Measurements from ENCODE around the gene LMF1. TPM values are rescaled to one million over a fixed set of nuclear protein-coding genes. Genes with fewer than 3 reads are reported as not detected.
"Not testable (repeated sequence)": the region's sequence is repeated elsewhere in the genome, so short reads cannot be mapped to it uniquely, and the experiment has no call there.

LMF1 gene
- total and polyA plus RNA-seq, 2 experiments from 2014 or later: 18.8 to 41.6 TPM

DNA sequence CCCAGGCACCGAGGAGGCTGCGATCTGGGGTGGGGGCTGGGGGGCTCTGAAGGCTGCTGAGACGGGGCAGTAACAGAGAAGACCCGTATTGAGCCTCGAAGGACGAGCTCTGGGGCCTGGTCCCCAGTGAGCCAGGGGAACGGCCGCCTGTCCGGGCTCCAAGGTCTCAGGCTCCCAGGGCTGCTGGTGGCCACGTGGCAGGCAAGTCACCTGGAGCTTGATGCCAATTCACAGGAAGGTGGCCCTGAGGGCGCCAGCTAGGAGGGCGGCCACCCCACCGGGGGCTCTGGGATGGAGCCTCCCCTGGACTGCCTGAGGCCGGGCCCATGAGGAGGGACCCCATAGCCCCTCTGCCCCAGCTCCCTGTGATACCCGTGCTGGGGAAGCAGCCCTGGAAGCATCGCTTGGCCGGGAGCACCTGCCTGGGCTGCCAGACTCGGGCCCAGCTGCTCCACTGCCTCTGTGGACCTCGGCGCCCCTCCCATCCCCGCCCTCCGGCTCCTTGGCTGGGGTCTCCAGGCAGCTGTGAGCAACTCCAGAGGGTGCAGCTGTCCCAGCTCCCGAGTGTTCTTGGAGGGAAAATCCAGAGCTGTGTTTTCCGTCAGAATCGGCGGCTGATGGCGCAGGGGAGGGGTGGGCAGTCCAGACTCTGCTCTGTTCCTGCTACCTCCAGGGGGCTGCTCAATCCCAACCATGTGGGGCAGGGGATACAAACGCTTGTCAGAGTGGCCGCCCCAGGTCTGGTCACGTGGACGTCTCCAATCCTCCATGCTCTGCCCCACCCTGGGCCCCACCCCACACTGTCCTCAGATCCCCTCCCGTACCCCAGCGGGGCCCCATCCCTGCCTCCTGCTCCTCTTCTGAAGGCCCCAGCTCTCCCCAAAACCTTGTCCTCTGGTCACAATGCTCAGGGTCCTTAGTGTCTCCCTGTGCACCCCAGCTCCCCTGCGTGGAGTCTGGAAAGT, 103.1 kb downstream of the LMF1 start:
- TF ChIP-seq, protein P1, sequence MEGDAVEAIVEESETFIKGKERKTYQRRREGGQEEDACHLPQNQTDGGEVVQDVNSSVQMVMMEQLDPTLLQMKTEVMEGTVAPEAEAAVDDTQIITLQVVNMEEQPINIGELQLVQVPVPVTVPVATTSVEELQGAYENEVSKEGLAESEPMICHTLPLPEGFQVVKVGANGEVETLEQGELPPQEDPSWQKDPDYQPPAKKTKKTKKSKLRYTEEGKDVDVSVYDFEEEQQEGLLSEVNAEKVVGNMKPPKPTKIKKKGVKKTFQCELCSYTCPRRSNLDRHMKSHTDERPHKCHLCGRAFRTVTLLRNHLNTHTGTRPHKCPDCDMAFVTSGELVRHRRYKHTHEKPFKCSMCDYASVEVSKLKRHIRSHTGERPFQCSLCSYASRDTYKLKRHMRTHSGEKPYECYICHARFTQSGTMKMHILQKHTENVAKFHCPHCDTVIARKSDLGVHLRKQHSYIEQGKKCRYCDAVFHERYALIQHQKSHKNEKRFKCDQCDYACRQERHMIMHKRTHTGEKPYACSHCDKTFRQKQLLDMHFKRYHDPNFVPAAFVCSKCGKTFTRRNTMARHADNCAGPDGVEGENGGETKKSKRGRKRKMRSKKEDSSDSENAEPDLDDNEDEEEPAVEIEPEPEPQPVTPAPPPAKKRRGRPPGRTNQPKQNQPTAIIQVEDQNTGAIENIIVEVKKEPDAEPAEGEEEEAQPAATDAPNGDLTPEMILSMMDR (IDR thresholded peaks at IDR 0.05; ENCODE audit: low read depth, low read length): no peak
- no peaks in the 10 kb centered on the region for H3K36me3 ChIP-seq
- no peaks in the 10 kb centered on the region for H3K27me3 ChIP-seq
- H3K4me3 ChIP-seq: no peak overlapping the region
- no peak overlapping the region for H3K27ac ChIP-seq
- DNase-seq (ENCODE audit: low read depth in 1 of 2, low spot score in 1 of 2): no peak
- H3K9me3 ChIP-seq (ENCODE audit: low read depth): no peaks in the 10 kb centered on the region
- H3K4me1 ChIP-seq (ENCODE audit: low read depth): no peaks in the 10 kb centered on the region

DNA sequence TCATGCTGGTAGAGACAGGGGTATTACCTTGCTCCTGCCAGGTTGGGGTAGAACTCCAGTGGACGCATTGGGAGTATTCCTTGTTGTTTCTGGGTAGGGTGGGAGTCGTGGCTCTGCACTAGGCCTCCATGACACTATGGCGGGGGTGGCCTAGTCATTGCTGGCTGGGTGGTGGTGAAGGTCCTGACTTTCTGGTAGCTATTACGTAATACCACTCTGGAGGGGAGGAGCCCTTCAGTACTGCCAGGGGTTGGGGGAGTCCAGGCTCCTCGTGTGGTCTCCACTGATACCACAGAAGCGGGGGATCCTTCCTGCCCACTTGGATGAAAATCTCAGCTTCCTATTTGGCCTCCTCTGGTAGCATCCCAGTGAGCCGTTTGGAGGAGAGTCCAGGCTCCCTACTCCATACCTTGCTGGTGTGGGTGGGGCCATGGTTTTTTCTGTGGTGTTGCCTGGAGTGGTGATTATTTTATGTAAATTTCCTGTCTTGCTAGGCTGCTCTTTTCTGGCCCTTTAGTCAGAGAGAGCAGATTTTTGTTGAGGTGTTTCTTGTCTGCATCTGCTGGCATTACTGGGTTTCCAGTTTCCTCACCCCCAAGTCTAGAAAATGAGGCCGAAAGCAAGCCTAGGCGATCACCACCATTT, 104.4 kb downstream of the LMF1 start:
- TF ChIP-seq, protein P1 (IDR thresholded peaks at IDR 0.05; ENCODE audit: low read depth, low read length): no peak
- Histone ChIP-seq H3K27ac (no peak overlapping the region), H3K9me3 (ENCODE audit: low read depth) (no peaks in the 10 kb centered on the region), H3K36me3 (no peaks in the 10 kb centered on the region), H3K27me3 (no peaks in the 10 kb centered on the region), H3K4me3 (no peak overlapping the region), H3K4me1 (ENCODE audit: low read depth) (no peaks in the 10 kb centered on the region)
- DNase-seq (ENCODE audit: low read depth in 1 of 2, low spot score in 1 of 2): no peak

- DNase-seq (ENCODE audit: low read depth in 1 of 2, low spot score in 1 of 2): no peak
- Histone ChIP-seq H3K4me1 (ENCODE audit: low read depth) (no peaks in the 10 kb centered on the region), H3K27me3 (no peaks in the 10 kb centered on the region), H3K9me3 (ENCODE audit: low read depth) (no peaks in the 10 kb centered on the region), H3K36me3 (no peaks in the 10 kb centered on the region), H3K27ac (no peak overlapping the region), H3K4me3 (no peak overlapping the region)
- TF ChIP-seq, protein P1 (IDR thresholded peaks at IDR 0.05; ENCODE audit: low read depth, low read length): no peak
These were observed 105.8 kb downstream of the LMF1 start for GRCh38 chr16:865026-865425.

DNA sequence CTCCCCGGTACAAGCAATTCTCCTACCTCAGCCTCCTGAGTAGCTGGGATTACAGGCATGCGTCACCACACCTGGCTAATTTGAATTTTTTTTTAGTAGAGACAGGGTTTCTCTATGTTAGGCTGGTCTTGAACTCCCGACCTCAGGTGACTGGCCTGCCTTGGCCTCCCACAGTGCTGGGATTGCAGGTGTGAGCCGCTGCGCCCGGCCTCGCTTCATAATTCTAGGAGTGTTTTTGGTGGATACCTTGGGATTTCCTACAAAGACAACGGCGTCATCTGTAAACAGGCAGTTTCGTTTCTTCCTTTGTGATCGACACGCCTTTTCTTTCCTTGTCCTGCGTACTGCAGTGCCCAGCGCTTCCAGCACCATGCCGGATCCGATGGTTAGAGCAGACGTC, 109.3 kb downstream of the LMF1 start:
- H3K27me3 ChIP-seq: no peaks in the 10 kb centered on the region
- TF ChIP-seq, protein P1 (IDR thresholded peaks at IDR 0.05; ENCODE audit: low read depth, low read length): no peak
- no peak overlapping the region for H3K27ac ChIP-seq
- no peaks in the 10 kb centered on the region for H3K36me3 ChIP-seq
- no peak overlapping the region for H3K4me3 ChIP-seq
- DNase-seq (ENCODE audit: low read depth in 1 of 2, low spot score in 1 of 2): no peak
- H3K4me1 ChIP-seq (ENCODE audit: low read depth): no peaks in the 10 kb centered on the region
- H3K9me3 ChIP-seq (ENCODE audit: low read depth): no peaks in the 10 kb centered on the region

GRCh38 chr16:860891-861290, 109.9 kb downstream of the LMF1 start:
- H3K27ac ChIP-seq: no peak overlapping the region
- DNase-seq (ENCODE audit: low read depth in 1 of 2, low spot score in 1 of 2): no peak

GRCh38 chr16:858971-859370, 111.8 kb downstream of the LMF1 start:
- not testable (repeated sequence) for H3K9me3 ChIP-seq (ENCODE audit: low read depth); DNase-seq (ENCODE audit: low read depth in 1 of 2, low spot score in 1 of 2); H3K4me3 ChIP-seq

More at GRCh38 chr16:860891-861290, 109.9 kb downstream of the LMF1 start:
- TF ChIP-seq, protein P1 (IDR thresholded peaks at IDR 0.05; ENCODE audit: low read depth, low read length): no peak
- Histone ChIP-seq H3K4me1 (ENCODE audit: low read depth) (no peaks in the 10 kb centered on the region), H3K9me3 (ENCODE audit: low read depth) (no peaks in the 10 kb centered on the region), H3K4me3 (no peak overlapping the region), H3K36me3 (no peaks in the 10 kb centered on the region), H3K27me3 (no peaks in the 10 kb centered on the region)

DNA sequence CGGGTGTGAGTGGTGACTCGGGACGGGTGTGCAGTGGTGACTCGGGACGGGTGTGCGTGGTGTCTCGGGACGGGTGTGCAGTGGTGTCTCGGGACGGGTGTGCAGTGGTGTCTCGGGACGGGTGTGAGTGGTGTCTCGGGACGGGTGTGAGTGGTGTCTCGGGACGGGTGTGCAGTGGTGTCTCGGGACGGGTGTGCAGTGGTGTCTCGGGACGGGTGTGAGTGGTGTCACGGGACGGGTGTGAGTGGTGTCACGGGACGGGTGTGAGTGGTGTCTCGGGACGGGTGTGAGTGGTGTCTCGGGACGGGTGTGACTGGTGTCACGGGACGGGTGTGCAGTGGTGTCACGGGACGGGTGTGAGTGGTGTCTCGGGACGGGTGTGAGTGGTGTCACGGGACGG, 112.3 kb downstream of the LMF1 start:
- H3K4me1 ChIP-seq (ENCODE audit: low read depth); H3K27ac ChIP-seq; H3K27me3 ChIP-seq; H3K36me3 ChIP-seq; DNase-seq (ENCODE audit: low read depth in 1 of 2, low spot score in 1 of 2); H3K9me3 ChIP-seq (ENCODE audit: low read depth); H3K4me3 ChIP-seq: not testable (repeated sequence)

More at GRCh38 chr16:858971-859370, 111.8 kb downstream of the LMF1 start:
- not testable (repeated sequence) for H3K36me3 ChIP-seq; H3K4me1 ChIP-seq (ENCODE audit: low read depth); H3K27me3 ChIP-seq; H3K27ac ChIP-seq
